Measurements from ENCODE around the gene VRK3. TPM values are rescaled to one million over a fixed set of nuclear protein-coding genes. Genes with fewer than 3 reads are reported as not detected.
"Not testable (repeated sequence)": the region's sequence is repeated elsewhere in the genome, so short reads cannot be mapped to it uniquely, and the experiment has no call there.

VRK3 gene
- total and polyA plus RNA-seq, 12 donors, result 15.1 to 34.9 (median 23.6) TPM

DNA sequence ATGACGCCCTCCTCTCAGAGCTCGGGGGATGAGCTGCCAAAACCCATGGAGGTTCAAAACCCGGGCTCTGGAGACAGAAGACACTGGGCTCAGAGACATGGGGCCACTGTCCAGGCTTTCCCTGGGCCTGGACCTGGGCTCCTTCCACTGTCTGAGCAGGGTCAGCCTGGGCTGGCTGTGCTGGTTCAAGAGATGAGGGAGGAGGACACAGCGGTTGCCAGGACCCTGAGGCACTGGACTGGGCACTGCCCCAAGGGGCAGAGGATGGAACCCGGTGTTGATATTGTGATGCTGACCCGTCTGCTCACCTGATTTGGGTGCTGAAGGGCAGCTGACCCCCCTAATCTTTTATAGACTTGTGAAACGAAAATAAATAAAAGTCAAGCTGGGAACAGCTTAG lies 50.1 kb downstream of the VRK3 start:
- H3K4me3 ChIP-seq, result no peak overlapping the region
- DNase-seq (no peak), ATAC-seq (no peak)
- H3K36me3 ChIP-seq, result peaks cover 0 to 50% (median 24%) of the 10 kb centered on the region in 9 donors
- intact Hi-C loops (cut with DNase I), result no loop called here
- H3K27me3 ChIP-seq, result no peaks in the 10 kb centered on the region
- TF ChIP-seq, protein P1, sequence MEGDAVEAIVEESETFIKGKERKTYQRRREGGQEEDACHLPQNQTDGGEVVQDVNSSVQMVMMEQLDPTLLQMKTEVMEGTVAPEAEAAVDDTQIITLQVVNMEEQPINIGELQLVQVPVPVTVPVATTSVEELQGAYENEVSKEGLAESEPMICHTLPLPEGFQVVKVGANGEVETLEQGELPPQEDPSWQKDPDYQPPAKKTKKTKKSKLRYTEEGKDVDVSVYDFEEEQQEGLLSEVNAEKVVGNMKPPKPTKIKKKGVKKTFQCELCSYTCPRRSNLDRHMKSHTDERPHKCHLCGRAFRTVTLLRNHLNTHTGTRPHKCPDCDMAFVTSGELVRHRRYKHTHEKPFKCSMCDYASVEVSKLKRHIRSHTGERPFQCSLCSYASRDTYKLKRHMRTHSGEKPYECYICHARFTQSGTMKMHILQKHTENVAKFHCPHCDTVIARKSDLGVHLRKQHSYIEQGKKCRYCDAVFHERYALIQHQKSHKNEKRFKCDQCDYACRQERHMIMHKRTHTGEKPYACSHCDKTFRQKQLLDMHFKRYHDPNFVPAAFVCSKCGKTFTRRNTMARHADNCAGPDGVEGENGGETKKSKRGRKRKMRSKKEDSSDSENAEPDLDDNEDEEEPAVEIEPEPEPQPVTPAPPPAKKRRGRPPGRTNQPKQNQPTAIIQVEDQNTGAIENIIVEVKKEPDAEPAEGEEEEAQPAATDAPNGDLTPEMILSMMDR (IDR thresholded peaks at IDR 0.05), result no peak
- no peaks in the 10 kb centered on the region for H3K9me3 ChIP-seq
- H3K27ac ChIP-seq, result no peak overlapping the region
- H3K4me1 ChIP-seq, result peaks cover 0 to 16% (median 2%) of the 10 kb centered on the region in 9 donors
- WGBS, 2 donors, result 89 to 90% methylated on average over 7 of the region's 7 CpGs

DNA sequence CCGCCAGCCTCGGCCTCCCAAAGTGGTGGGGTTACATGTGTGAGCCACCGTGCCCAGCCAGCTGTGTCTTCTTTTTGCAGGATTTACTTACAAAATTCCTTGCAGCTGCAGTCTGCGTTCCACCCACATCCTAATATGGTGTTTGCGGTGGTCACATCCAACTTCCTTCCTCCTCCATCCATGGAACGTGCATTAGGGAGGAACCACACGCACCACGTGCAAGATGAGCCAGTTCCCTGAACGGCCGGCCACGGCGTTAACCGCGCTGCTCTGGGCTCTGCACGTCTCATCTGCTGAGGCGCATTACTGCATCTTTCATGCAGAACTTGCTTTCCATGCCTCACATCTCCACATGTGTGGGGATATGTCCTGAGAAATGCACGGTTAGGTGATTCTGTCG lies 51.2 kb downstream of the VRK3 start:
- Histone ChIP-seq H3K36me3 (peaks cover 0 to 42% (median 22%) of the 10 kb centered on the region in 9 donors), H3K27ac (no peak overlapping the region), H3K27me3 (peaks cover 0 to 4% (median 2%) of the 10 kb centered on the region in 7 donors), H3K4me3 (no peak overlapping the region), H3K4me1 (peaks cover 0 to 17% (median 2%) of the 10 kb centered on the region in 9 donors), H3K9me3 (no peaks in the 10 kb centered on the region)
- DNase-seq (peak; percentile 19 to 31), ATAC-seq (peak in 6 of 8 donors; percentile 31 to 55 (median 42))
- TF ChIP-seq, protein P1 (IDR thresholded peaks at IDR 0.05), result no peak
- 82 to 85% methylated on average over 18 of the region's 18 CpGs for WGBS, 2 donors
- intact Hi-C loops (cut with DNase I), result no loop called here

DNA sequence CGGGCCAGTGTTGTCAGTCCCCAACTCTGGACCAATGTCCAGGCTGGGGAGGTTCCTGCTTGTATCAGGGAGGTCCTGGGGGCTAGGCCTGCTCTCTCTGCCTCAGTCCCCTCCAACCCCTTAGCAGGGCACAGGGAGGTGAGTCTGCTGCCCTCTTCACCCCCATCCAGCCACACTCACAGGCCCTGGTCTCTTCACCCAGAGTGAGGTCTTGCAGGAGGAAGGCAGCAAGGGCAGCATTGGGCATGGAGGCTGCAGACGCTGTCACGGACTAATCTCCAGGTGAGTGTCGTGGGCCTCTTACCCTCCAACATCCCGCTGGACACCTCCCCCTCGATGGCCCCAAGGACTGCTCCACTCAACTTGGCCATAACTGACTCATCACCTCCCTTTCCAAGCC lies 52.3 kb downstream of the VRK3 start:
- Histone ChIP-seq H3K4me1 (peaks cover 0 to 25% (median 2%) of the 10 kb centered on the region in 9 donors), H3K27ac (no peak overlapping the region), H3K36me3 (peaks cover 0 to 30% (median 17%) of the 10 kb centered on the region in 9 donors), H3K9me3 (no peaks in the 10 kb centered on the region), H3K4me3 (no peak overlapping the region), H3K27me3 (peaks cover 0 to 15% (median 12%) of the 10 kb centered on the region in 7 donors)
- WGBS, 2 donors, result 87 to 92% methylated on average over 6 of the region's 6 CpGs
- ATAC-seq (no peak), DNase-seq (no peak)
- TF ChIP-seq, protein P1 (IDR thresholded peaks at IDR 0.05), result no peak
- intact Hi-C loops (cut with DNase I), result no loop called here

DNA sequence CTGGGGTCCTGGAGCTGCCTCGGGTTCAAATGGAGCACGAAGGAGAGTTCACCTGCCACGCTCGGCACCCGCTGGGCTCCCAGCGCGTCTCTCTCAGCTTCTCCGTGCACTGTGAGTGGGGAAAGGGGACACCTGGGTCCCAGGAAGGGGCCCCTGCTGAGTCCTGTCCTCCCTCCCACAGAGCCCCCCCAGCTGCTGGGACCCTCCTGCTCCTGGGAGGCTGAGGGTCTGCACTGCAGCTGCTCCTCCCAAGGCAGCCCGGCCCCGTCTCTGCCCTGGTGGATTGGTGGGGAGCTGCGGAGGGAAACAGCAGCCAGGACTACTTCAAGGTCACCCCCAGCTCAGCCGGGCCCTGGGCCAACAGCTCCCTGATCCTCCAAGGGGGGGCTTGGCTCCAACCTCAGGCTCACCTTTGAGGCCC lies 53.2 kb downstream of the VRK3 start:
- peak in 2 of 8 donors; percentile 23 to 33 for ATAC-seq
- intact Hi-C loops (cut with DNase I), result no loop called here
- TF ChIP-seq, protein P1 (IDR thresholded peaks at IDR 0.05), result no peak
- peaks cover 0 to 16% (median 15%) of the 10 kb centered on the region in 7 donors for H3K27me3 ChIP-seq
- peaks cover 0 to 22% (median 13%) of the 10 kb centered on the region in 9 donors for H3K36me3 ChIP-seq
- no peaks in the 10 kb centered on the region for H3K9me3 ChIP-seq
- H3K27ac ChIP-seq, result no peak overlapping the region
- H3K4me3 ChIP-seq, result no peak overlapping the region
- WGBS, 2 donors, result 47 to 50% methylated on average over 12 of the region's 12 CpGs
- DNase-seq, result no peak
- H3K4me1 ChIP-seq, result peaks cover 0 to 32% (median 2%) of the 10 kb centered on the region in 9 donors

DNA sequence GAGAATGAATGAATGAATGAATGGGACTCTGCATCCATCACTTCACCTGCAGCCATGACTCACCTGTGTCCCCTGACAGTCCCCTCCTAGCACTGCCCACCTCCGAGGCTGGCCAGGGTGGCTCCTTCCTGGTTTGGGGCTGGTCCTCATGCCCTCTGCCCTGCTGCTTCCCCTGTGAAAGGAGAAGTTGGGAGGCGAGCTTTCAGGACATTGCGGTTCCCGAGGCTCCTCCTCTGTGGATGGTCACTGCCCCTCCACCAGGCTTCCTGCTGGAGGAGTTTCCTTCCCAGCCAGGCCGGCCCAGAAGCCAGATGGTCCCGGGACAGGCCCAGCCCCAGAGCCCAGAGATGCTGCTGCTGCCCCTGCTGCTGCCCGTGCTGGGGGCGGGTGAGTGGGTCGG lies 55.8 kb downstream of the VRK3 start:
- Histone ChIP-seq H3K27me3 (peaks cover 0 to 16% (median 15%) of the 10 kb centered on the region in 7 donors), H3K27ac (peak overlapping the region in 1 of 10 donors; percentile 52), H3K4me1 (peaks cover 0 to 39% (median 2%) of the 10 kb centered on the region in 9 donors), H3K4me3 (peak overlapping the region in 1 of 10 donors; percentile 39)
- intact Hi-C loops (cut with DNase I); DNase-seq; H3K36me3 ChIP-seq; H3K9me3 ChIP-seq: not testable (repeated sequence)
- 15 to 31% methylated on average over 4 of the region's 9 CpGs for WGBS, 2 donors
- peak; percentile 37 to 73 (median 63) for ATAC-seq
